ENCODE data around the gene STIP1.

GRCh38 chr11:64232967-64233315, 47.0 kb downstream of the STIP1 start:
- TF ChIP-seq POLR2A (IDR thresholded peaks at IDR 0.05), result no peak
- TF ChIP-seq CTCF (IDR thresholded peaks at IDR 0.05), result no peak
- TF ChIP-seq POLR2AphosphoS5 (IDR thresholded peaks at IDR 0.05), result no peak
- TF ChIP-seq EP300 (IDR thresholded peaks at IDR 0.05), result no peak

Measured in gastroesophageal sphincter (tissue), 3 donors.